Omental fat pad (tissue), 4 donors: ENCODE results near the gene BABAM2. TPM values are rescaled to one million over a fixed set of nuclear protein-coding genes. Genes with fewer than 3 reads are reported as not detected.

Source experiments
- ATAC-seq: fragments of 150-250 bp; one replicate; pipeline ENCODE4 v1.9.1; 2016; ENCODE audit warnings: mild to moderate bottlenecking, moderate library complexity; ENCODE audit not compliant: low FRiP score
- DNase-seq: peaks from one replicate; pipeline ENCODE4 v3.0.0-alpha.2; 2019; ENCODE audit warnings: low spot score
- CTCF ChIP-seq, 3 donors: fragments of 450-650 bp; IDR thresholded peaks; one replicate each; pipeline ENCODE4 v1.5.1; 2016 to 2017; ENCODE audit warnings: antibody characterized with exemption in 3 of 3, mild to moderate bottlenecking in 3 of 3, moderate library complexity in 2 of 3
- total RNA-seq, 4 donors: library from RNA; depleted of rRNA; stranded (reverse); fragments of >200 nt; gene quantifications; one replicate each; pipeline ENCODE4 v1.1.0, GENCODE V29; 2016

The BABAM2 gene
- total RNA-seq, 4 donors from 2014 or later, result 29.2 to 41.0 (median 36.5) TPM

- no peak for DNase-seq
- ATAC-seq, result no peak
- no peak for TF ChIP-seq CTCF (IDR thresholded peaks at IDR 0.05)
These were observed 464.5 kb downstream of the BABAM2 start for GRCh38 chr2:28354920-28355520.

- ATAC-seq (peak; percentile 24), DNase-seq (no peak)
- TF ChIP-seq CTCF (IDR thresholded peaks at IDR 0.05), result no peak
These were observed 465.1 kb downstream of the BABAM2 start for GRCh38 chr2:28355521-28356094.

GRCh38 chr2:28356095-28356911 is 465.8 kb downstream of the BABAM2 start:
- ATAC-seq (peak; percentile 80), DNase-seq (peak; percentile 52)
- TF ChIP-seq CTCF (IDR thresholded peaks at IDR 0.05), result no peak

DNA sequence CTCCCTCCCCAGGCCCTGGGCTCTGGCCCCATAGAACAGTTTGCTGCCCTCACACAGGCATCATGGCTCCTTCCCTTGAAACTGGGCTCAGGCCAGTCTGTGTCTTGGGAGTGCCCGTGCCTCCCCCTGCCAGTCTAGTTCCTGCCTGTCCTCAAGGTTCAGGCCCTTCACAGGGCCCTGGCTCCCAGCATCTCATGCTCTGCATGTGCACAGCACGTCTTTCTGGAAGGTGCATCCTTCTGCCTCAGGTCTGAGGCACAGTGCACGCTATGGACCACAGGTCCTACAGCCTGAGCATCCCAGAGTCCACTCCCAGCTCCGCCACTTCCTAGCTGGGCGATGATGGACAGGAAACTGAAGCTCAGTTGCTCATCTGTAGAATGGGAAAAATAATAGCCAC is 466.5 kb downstream of the BABAM2 start:
- no peak for ATAC-seq
- DNase-seq, result no peak
- TF ChIP-seq CTCF (IDR thresholded peaks at IDR 0.05), result no peak

DNA sequence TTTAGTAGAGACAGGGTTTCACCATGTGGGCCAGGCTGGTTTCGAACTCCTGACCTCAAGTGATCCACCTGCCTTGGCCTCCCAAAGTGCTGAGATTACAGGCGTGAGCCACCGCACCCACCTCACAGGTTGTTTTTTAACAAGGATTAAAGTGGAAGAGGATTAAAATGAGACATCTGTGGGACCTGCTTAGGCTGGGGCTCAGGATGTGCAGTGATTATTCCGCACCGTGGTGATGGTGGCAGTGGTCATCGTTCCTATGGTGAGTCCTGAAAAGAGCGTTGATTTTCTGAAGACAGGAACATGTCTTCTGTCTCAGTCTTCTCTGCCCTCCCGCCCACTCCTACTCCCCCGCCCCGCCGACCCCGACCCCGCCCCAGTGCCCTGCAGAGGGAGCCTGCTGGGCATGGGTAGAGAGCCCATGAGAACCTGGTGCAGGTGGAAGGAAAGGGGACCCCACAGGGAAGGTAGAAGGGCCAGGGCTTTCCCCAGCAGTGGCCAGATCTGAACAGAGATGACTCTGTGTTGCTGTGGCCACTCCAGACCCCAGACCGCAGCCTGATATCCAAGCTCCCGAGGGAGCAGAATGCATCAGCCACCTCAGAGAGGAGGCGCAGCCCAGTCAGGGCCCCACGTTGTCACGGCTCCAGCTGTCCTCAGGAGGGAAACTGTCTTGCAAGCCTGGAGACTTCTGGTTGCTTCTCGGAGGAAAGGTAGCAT is 467.6 kb downstream of the BABAM2 start:
- no peak for ATAC-seq
- no peak for DNase-seq

More for the DNA sequence above, 467.6 kb downstream of the BABAM2 start:
- no peak for TF ChIP-seq CTCF (IDR thresholded peaks at IDR 0.05)
